Measurements from ENCODE around the gene MYO10.

The MYO10 gene

GRCh38 chr5:16733331-16734006 lies 202.6 kb downstream of the MYO10 start:
- no peak for DNase-seq (ENCODE audit: low read depth)
- TF ChIP-seq CTCF (conservative IDR thresholded peaks at IDR 0.05; ENCODE audit: low read depth, low read length): no peak
- no peak overlapping the region for H3K4me3 ChIP-seq (ENCODE audit: low read length)

GRCh38 chr5:16732356-16732755 lies 203.7 kb downstream of the MYO10 start:
- no peak overlapping the region for H3K4me3 ChIP-seq (ENCODE audit: low read length)

GRCh38 chr5:16727755-16728325 lies 208.2 kb downstream of the MYO10 start:
- no peak for TF ChIP-seq CTCF (conservative IDR thresholded peaks at IDR 0.05; ENCODE audit: low read depth, low read length)
- no peak overlapping the region for H3K4me3 ChIP-seq (ENCODE audit: low read length)
- DNase-seq (ENCODE audit: low read depth): no peak

More at GRCh38 chr5:16732356-16732755, 203.7 kb downstream of the MYO10 start:
- no peak for TF ChIP-seq CTCF (conservative IDR thresholded peaks at IDR 0.05; ENCODE audit: low read depth, low read length)
- DNase-seq (ENCODE audit: low read depth): no peak

GRCh38 chr5:16726538-16726946 lies 209.5 kb downstream of the MYO10 start:
- DNase-seq (ENCODE audit: low read depth): no peak
- no peak for TF ChIP-seq CTCF (conservative IDR thresholded peaks at IDR 0.05; ENCODE audit: low read depth, low read length)
- H3K4me3 ChIP-seq (ENCODE audit: low read length): no peak overlapping the region

GRCh38 chr5:16725575-16725974 lies 210.5 kb downstream of the MYO10 start:
- no peak for TF ChIP-seq CTCF (conservative IDR thresholded peaks at IDR 0.05; ENCODE audit: low read depth, low read length)
- no peak overlapping the region for H3K4me3 ChIP-seq (ENCODE audit: low read length)
- DNase-seq (ENCODE audit: low read depth): no peak

- DNase-seq (ENCODE audit: low read depth): no peak
- H3K4me3 ChIP-seq (ENCODE audit: low read length): no peak overlapping the region
- no peak for TF ChIP-seq CTCF (conservative IDR thresholded peaks at IDR 0.05; ENCODE audit: low read depth, low read length)
Measured at GRCh38 chr5:16723821-16724220, 212.3 kb downstream of the MYO10 start.

- DNase-seq (ENCODE audit: low read depth): no peak
- H3K4me3 ChIP-seq (ENCODE audit: low read length): no peak overlapping the region
- no peak for TF ChIP-seq CTCF (conservative IDR thresholded peaks at IDR 0.05; ENCODE audit: low read depth, low read length)
Measured at GRCh38 chr5:16722097-16722495, 214.0 kb downstream of the MYO10 start.
